KBM-7 (cell line): ENCODE measurements around the gene BLVRA.

Experiments
- DNase-seq: peaks from one replicate; pipeline ENCODE4 v3.0.0-alpha.2; 2015
- in situ Hi-C: fragments of 300-500 bp; cut with MboI; formaldehyde crosslinking; loops from 2 replicates; pipeline ENCODE4 v1.14.3; 2020; ENCODE audit warnings: low sequenced_read_pairs, low pct_unique_long_range_greater_than_20kb, mixed read lengths

BLVRA gene

GRCh38 chr7:43747328-43748105, 11.0 kb upstream of the BLVRA start:
- in situ Hi-C loops = no loop called here
- DNase-seq = no peak

DNA sequence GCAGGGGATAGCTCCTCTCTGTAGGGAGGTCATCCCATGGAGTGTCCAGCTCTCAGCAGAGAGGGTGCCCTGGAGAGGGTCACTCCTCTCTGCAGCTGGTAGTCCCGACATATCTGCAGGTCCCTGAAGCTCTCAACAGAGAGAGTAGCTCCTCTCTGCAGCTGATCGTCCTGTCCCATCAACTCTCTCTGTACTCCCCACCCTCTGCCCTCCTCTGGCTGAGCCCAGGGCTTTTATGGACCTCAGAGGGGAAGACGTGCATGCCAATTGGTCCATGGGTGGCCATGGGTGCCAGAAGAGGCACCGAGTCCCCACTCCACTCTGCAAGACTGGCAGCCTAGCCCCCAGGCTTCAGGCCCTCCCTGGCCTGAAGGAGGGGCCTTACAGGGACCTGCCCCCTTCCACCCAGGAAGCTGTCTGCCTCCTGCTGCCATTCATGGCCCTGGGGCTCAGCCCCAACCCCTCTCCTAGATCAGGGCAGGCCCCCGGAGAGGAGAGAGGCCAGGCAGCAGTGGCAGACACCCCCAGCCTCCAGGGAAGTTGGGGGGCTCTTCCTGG, 9.0 kb upstream of the BLVRA start:
- in situ Hi-C loops = no loop called here
- no peak for DNase-seq

DNA sequence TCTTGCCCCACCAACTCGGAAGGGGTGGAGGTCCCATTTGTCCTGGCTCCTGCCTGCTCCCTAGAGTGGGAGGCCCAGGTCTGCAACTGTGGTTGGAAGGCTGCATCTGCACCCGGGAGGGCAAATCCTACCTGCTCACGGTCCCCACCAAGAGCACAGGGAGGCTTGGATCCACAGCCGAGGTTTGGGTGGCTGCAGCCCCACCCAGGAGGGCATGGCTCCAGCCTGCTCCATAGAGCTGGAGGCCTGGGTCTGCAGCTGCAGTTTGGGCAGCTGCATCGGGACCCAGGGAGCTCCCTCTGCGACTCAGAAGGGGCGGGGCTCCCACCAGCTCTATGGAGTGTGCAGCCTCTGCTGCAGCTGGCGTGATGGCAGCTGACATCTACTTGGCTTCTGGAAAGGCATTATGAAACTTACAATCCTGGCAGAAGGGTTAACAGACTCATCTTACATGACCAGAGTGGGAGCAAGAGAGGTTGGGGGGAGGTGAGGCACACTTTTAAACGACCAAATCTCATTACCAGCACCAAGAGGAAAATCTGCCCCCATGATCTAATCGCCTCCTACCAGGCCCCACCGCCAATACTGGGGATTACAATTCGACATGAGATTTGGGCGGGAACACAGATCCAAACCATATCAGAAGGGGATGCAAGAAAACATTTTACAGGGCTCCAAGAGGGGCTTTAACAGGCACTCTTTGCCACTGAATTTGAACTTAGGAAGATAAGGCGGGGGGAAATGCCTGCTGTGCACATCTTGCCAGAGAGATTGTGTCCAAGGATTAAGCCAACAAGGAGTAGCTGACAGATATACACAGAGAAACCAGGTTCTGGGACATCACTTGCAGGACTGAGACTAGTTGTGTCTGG, 8.2 kb upstream of the BLVRA start:
- in situ Hi-C loops = no loop called here
- no peak for DNase-seq

- no peak for DNase-seq
- in situ Hi-C loops = no loop called here
Observed at GRCh38 chr7:43752411-43752810, 6.1 kb upstream of the BLVRA start.

DNA sequence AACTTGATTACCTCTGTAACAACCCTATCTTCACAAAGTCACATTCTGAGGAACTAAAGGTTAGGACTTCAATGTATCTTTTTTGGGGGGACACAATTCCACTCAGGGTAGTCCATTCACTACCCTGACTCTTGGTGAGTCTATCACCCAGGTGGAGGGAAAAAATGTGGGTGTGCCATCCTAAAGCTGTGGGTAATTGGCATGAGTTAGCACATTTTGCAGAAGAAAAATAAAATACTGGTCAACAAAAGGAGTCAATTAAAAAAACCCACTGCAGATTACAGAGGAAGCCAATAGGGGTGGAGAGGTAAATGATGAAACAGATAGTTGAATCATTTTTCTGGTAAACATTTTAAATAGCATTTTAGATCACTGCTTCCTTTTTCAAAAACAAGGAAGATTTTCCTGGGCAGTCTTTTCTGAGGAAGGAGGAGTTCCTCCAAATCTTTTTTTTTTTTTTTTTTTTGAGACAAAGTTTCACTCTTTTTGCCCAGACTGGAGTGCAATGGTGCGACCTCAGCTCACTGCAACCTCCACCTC, 5.1 kb upstream of the BLVRA start:
- in situ Hi-C loops = no loop called here
- DNase-seq = no peak

DNA sequence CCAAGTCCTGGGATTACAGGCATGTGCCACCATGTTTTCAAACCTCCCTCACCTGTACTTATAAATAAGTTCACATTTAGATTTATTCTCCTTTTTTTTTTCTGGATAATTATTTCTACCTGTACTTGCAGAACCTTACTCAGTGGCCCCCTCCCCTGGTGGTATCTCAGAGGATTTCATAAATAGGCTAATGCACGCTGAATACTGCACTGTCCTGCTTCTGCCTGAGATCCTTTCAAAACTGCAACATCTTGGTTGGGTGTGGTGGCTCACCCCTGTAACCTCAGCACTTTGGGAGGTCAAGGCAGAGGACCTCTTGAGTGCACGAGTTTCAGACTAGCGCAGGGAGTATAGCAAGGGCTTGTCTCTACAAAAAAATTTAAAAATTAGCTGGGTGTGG, 4.6 kb upstream of the BLVRA start:
- no peak for DNase-seq
- in situ Hi-C loops = no loop called here

DNA sequence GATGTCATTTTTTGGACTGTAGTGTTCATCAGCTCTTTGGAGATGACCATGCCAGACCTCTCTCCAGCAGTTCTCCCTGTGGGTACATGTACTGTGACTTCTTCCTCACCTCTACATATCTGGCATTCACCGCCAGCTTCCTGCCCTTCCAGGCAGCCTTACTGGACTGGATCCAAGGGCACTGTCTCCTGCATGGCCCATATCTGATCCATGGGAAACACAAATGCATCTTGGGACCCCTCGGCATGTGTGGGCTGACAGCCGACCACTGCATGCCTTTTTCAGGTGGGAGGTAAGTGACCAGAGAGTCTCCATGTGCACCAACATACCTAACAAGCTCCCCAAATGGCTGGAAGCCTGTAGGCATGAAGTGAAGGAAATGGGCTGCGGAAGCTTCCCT, 3.9 kb upstream of the BLVRA start:
- in situ Hi-C loops = no loop called here
- no peak for DNase-seq

- no peak for DNase-seq
- in situ Hi-C loops = no loop called here
Observed at GRCh38 chr7:43756368-43757072, 2.0 kb upstream of the BLVRA start.

GRCh38 chr7:43757073-43757720, 1.3 kb upstream of the BLVRA start:
- in situ Hi-C loops = no loop called here
- no peak for DNase-seq

GRCh38 chr7:43758822-43759683, 573 bp downstream of the BLVRA start:
- in situ Hi-C loops = no loop called here

GRCh38 chr7:43760861-43761260, 2.4 kb downstream of the BLVRA start:
- in situ Hi-C loops = no loop called here
- DNase-seq = no peak

More at GRCh38 chr7:43758822-43759683, 573 bp downstream of the BLVRA start:
- DNase-seq = peak; percentile 48

DNA sequence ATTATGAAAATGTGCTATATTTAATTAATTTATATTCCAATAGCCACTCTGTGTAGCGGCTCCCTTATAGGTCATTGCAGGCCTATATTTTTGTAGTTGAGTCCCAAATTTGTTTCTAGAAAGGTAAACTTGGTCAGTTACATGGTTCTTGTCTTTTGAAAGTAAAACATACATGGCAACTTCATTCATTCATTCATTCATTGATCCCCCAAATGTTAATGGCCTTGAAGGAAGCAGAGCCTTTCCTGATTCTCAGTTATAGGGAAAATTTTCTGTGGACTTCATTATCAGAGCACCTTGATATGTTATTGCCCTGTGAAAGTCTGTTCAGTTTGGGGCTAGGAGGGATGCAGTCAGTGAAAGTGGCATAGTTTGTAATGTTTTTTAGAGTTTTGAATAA, 2.9 kb downstream of the BLVRA start:
- no peak for DNase-seq

DNA sequence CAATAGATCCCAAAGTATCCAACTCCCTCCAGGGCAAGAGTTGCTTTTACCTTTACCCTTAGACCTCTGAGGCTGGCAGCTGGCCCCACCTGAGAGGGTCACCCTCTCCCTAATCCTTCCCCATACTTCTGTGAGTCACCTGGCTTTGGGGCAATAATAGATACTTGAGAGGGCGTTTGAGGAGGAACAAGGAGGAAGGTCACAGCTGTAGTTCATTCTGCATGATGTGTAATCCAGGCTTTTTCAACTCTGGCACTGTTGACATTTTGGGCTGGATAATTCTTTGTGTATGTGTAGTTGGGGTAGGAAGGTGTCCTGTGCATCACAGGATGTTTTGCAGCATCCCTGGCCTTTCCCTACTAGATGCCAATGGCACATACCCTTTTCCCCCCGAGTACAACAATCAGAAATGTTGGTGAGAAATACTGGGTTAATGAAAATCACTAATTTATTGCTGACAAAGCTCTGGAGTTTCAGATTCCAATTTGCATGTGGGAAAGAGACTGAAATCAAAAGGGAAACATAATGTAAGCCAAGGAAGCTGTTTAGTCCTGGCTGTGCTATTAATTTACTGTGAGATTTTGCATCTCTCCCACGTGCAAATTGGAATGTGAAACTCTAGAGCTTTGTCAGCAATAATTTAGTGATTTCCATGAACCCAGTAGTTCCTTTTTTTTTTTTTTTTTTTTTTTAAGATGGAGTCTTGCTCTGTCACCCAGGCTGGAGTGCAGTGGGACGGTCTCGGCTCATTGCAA, 3.6 kb downstream of the BLVRA start:
- in situ Hi-C loops = no loop called here
- DNase-seq = no peak

More for the DNA sequence above, 2.9 kb downstream of the BLVRA start:
- in situ Hi-C loops = no loop called here

- DNase-seq = no peak
- in situ Hi-C loops = no loop called here
Observed at GRCh38 chr7:43763183-43763582, 4.7 kb downstream of the BLVRA start.

DNA sequence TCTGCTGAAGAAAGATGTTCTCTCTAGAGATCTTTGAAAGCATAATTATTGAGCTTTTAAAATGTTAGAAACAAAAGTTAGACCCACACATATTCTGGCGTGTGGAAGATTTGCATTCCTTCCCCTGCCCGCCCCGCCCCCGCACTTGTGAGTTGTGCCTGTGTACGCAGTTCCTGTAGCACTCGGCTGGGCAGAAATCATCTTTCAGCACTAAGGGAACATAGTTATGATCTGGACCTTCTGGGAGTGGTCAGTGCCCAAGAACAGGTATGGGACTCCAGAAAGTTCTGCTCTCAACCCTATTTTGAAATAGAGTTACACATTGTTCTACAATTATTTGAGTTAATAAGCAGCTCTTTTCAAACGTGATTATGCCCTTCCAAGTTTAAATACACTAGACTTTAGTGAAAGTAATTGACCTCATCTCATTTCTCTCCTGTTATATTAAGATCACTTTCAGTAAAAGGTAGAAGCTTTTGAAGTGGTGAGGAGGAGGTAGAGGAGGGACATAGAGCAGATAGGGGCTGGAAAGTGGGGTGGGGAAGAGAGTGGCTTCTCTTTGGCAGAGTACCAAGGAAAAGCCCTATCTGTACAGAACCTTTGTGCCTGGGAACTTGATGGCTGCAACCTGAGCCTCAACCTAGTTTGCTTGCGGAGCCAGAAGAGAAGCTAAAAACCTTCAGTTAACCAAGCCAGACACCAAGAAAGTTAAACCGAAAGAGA, 5.7 kb downstream of the BLVRA start:
- in situ Hi-C loops = no loop called here
- no peak for DNase-seq

DNA sequence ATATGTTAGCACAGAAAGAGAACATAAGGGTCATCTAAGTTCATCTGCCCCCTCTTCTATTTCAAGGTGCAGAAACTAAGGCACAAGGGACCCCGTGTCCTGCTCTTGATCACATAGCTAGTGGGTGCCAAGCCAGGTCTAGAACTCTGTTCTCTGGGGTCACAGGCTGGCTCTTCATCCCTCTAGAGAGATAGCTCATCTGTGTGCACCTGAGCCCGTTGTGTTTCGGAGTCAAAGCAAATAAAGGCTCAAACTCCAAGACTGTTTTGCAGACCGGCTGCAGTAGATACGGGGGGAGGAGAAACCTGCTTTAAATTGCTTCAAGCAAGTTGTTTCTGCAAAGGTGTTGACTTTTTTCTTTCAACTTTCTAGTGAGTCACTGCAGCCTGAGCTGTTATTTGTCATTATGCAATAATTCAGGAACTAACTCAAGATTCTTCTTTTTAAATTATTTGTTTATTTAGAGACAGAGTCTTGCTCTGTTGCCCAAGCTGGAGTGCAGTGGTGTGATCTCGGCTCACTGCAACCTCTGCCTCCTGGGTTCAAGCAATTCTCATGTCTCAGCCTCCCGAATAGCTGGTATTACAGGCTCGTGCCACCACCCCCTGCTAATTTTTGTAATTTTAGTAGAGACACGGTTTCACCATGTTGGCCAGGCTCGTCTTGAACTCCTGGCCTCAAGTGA, 6.5 kb downstream of the BLVRA start:
- in situ Hi-C loops = no loop called here
- no peak for DNase-seq
